Brain microvascular endothelial cell (primary cell): Measurements from ENCODE around the gene PLCG1.

Experiments used
- DNase-seq: peaks from one replicate; pipeline ENCODE4 v3.0.0-alpha.2; 2020
- H3K27ac ChIP-seq: fragments of 250-450 bp; sonication (Bioruptor Pico); 2 replicates; pipeline ENCODE4 v1.5.1; 2020; ENCODE audit warnings: mild to moderate bottlenecking, moderate library complexity
- H3K27me3 ChIP-seq: fragments of 250-450 bp; sonication (Bioruptor Pico); replicated peaks from 2 replicates; pipeline ENCODE4 v1.5.1; 2020; ENCODE audit warnings: mild to moderate bottlenecking
- H3K36me3 ChIP-seq: fragments of 250-450 bp; sonication (Bioruptor Pico); replicated peaks from 2 replicates; pipeline ENCODE4 v1.5.1; 2020; ENCODE audit warnings: mild to moderate bottlenecking
- H3K4me3 ChIP-seq: 2 replicates; pipeline ENCODE4 v1.5.1; 2011; ENCODE audit warnings: low read depth, mild to moderate bottlenecking, control low read depth, low read length, moderate library complexity
- CTCF ChIP-seq: IDR thresholded peaks from 2 replicates; pipeline ENCODE4 v1.5.1; 2011; ENCODE audit warnings: low read depth, mild to moderate bottlenecking, moderate library complexity, low read length, control low read depth, inconsistent platforms; ENCODE audit errors: missing control alignments
- in situ Hi-C: cut with HindIII; loops from 2 replicates; pipeline ENCODE4 v1.10.0; 2017; ENCODE audit warnings: low sequenced_read_pairs, low pct_ligation_motif_present

PLCG1 gene

GRCh38 chr20:41095110-41095969 is 42.0 kb upstream of the PLCG1 start:
- Histone ChIP-seq H3K4me3 (no peak overlapping the region), H3K27ac (no peak overlapping the region), H3K27me3 (no peaks in the 10 kb centered on the region), H3K36me3 (peaks cover 66% of the 10 kb centered on the region)
- TF ChIP-seq CTCF = peak; percentile 87
- in situ Hi-C loops = loop anchor here (25.0 kb wide), 1 partner anchor 108 kb away; no protein-coding TSS in a partner anchor
- DNase-seq = peak; percentile 55

- no peak for TF ChIP-seq CTCF
- in situ Hi-C loops = loop anchor here (25.0 kb wide), 1 partner anchor 111 kb away; no protein-coding TSS in a partner anchor
- Histone ChIP-seq H3K27me3 (no peaks in the 10 kb centered on the region), H3K27ac (no peak overlapping the region), H3K36me3 (peaks cover 74% of the 10 kb centered on the region), H3K4me3 (no peak overlapping the region)
- no peak for DNase-seq
Measured at GRCh38 chr20:41098703-41099250, 38.6 kb upstream of the PLCG1 start.

GRCh38 chr20:41100001-41100480 is 37.3 kb upstream of the PLCG1 start:
- in situ Hi-C loops = no loop called here
- Histone ChIP-seq H3K36me3 (peaks cover 73% of the 10 kb centered on the region), H3K27ac (no peak overlapping the region), H3K27me3 (no peaks in the 10 kb centered on the region), H3K4me3 (no peak overlapping the region)
- no peak for DNase-seq
- TF ChIP-seq CTCF = no peak

GRCh38 chr20:41101660-41102059 is 35.7 kb upstream of the PLCG1 start:
- in situ Hi-C loops = no loop called here
- no peak for TF ChIP-seq CTCF
- H3K36me3 ChIP-seq = peaks cover 73% of the 10 kb centered on the region

GRCh38 chr20:41108531-41108930 is 28.8 kb upstream of the PLCG1 start:
- no peak for DNase-seq
- Histone ChIP-seq H3K27me3 (no peaks in the 10 kb centered on the region), H3K36me3 (peaks cover 71% of the 10 kb centered on the region), H3K27ac (no peak overlapping the region), H3K4me3 (no peak overlapping the region)
- TF ChIP-seq CTCF = no peak
- in situ Hi-C loops = no loop called here

More at GRCh38 chr20:41101660-41102059, 35.7 kb upstream of the PLCG1 start:
- Histone ChIP-seq H3K27me3 (no peaks in the 10 kb centered on the region), H3K4me3 (no peak overlapping the region), H3K27ac (no peak overlapping the region)
- DNase-seq = no peak
